K562 (cell line): Measurements from ENCODE around the gene CFAP157. TPM values are rescaled to one million over a fixed set of nuclear protein-coding genes. Genes with fewer than 3 reads are reported as not detected.

Experiments used
- ATAC-seq: fragments of 200-7000 bp; cut with Tn5 transposase; 3 replicates; pipeline ENCODE4 v1.9.1; 2020; ENCODE audit warnings: moderate library complexity
- BruUV-seq: library from RNA; stranded (reverse); fragments of 400-500 nt; replicated peaks from 2 replicates; lab custom pipeline; 2021; lab: Mats Ljungman, UMichigan
- CTCF ChIA-PET: fragments of 300-600 bp; formaldehyde crosslinking; extraction: SDS; loops from one replicate; lab custom pipeline; 2021; ENCODE audit warnings: low intra/inter-chr PET ratio; lab: Yijun Ruan, JAX
- POLR2A ChIA-PET: fragments of 300-600, 350-650 bp; sonication (Branson Sonifier 250); formaldehyde crosslinking; extraction: SDS; loops from one replicate; lab custom pipeline; 2021; ENCODE audit warnings: antibody characterized with exemption, inconsistent platforms; lab: Yijun Ruan, JAX
- DNase-seq, 4 experiments: peaks; one replicate each; pipeline versions ENCODE4 v3.0.0 to v3.0.0-alpha.2; 2011 to 2018; ENCODE audit warnings: low spot score in 3 of 4, mixed read lengths in 3 of 4; ENCODE audit errors: extremely low read depth in 1 of 4
- FAIRE-seq: peaks from 2 replicates; lab custom pipeline; 2011; peaks lifted over from hg19 to GRCh38; lab: Jason Lieb, UNC
- H2AFZ ChIP-seq: 2 replicates; pipeline ENCODE4 v1.6.0; 2011; ENCODE audit warnings: low read depth, low read length, control low read depth, inconsistent platforms
- H3K27ac ChIP-seq: fragments of 200-600 bp; 3 replicates; pipeline ENCODE4 v1.8.0; 2011; ENCODE audit warnings: low read depth, mild to moderate bottlenecking, control low read depth, inconsistent platforms, low read length, moderate library complexity, mixed read lengths; ENCODE audit errors: extremely low read depth
- H3K27me3 ChIP-seq, 2 experiments: fragments of 300-600 bp in 1 of 2; 2 replicates in 1 of 2; 3 replicates in 1 of 2; pipeline versions ENCODE4 v1.6.0 to v1.8.0; 2011; ENCODE audit warnings: inconsistent platforms in 2 of 2, low read length in 2 of 2, mild to moderate bottlenecking in 1 of 2, mixed read lengths in 1 of 2, moderate library complexity in 1 of 2; ENCODE audit not compliant: control insufficient read depth in 2 of 2, insufficient read depth in 2 of 2
- H3K36me3 ChIP-seq: fragments of 300-600 bp; 3 replicates; pipeline ENCODE4 v1.8.0; 2011; ENCODE audit warnings: mild to moderate bottlenecking, low read length, inconsistent platforms; ENCODE audit not compliant: control insufficient read depth, insufficient read depth
- H3K4me1 ChIP-seq, 2 experiments: fragments of 200-600 bp in 1 of 2; replicated peaks in 1 of 2; 2 replicates in 1 of 2; 3 replicates in 1 of 2; pipeline versions ENCODE4 v1.5.1 to v1.8.0; 2011; ENCODE audit warnings: inconsistent platforms in 2 of 2, low read length in 2 of 2, mild to moderate bottlenecking in 1 of 2, mixed read lengths in 1 of 2, moderate library complexity in 1 of 2; ENCODE audit not compliant: control insufficient read depth in 2 of 2, insufficient read depth in 2 of 2
- H3K4me2 ChIP-seq: 2 replicates; pipeline ENCODE4 v1.6.1; 2011; ENCODE audit warnings: low read length, control low read depth, inconsistent platforms, mixed read lengths; ENCODE audit not compliant: insufficient read depth
- H3K4me3 ChIP-seq: fragments of 200-600 bp; sonication (generic), shearing (Covaris generic); 2 replicates; pipeline ENCODE4 v1.5.1; 2016; ENCODE audit warnings: control low read depth, inconsistent platforms
- H3K79me2 ChIP-seq: fragments of 200-600 bp; 3 replicates; pipeline ENCODE4 v1.8.0; 2011; ENCODE audit warnings: low read length, inconsistent platforms; ENCODE audit not compliant: control insufficient read depth, insufficient read depth
- H3K9ac ChIP-seq, 2 experiments: 2 replicates each; pipeline versions ENCODE4 v1.6.0 to v1.6.1; 2011; ENCODE audit warnings: low read depth in 2 of 2, low read length in 2 of 2, control low read depth in 1 of 2, inconsistent platforms in 1 of 2, mild to moderate bottlenecking in 1 of 2, mixed read lengths in 1 of 2; ENCODE audit not compliant: insufficient read depth in 1 of 2
- H3K9me1 ChIP-seq: one replicate; pipeline ENCODE4 v1.6.0; 2011; ENCODE audit warnings: inconsistent platforms, mild to moderate bottlenecking, low read length, moderate library complexity; ENCODE audit not compliant: control insufficient read depth, insufficient read depth
- H3K9me3 ChIP-seq: replicated peaks from 2 replicates; pipeline ENCODE4 v1.5.1; 2011; ENCODE audit warnings: low read depth, low read length, inconsistent platforms; ENCODE audit not compliant: control insufficient read depth, insufficient read depth
- H4K20me1 ChIP-seq: replicated peaks from 2 replicates; pipeline ENCODE4 v1.6.1; 2011; ENCODE audit warnings: low read length, inconsistent platforms, mixed read lengths; ENCODE audit not compliant: control insufficient read depth, insufficient read depth
- BCOR ChIP-seq: fragments of 450-650 bp; IDR thresholded peaks from 2 replicates; pipeline ENCODE4 v1.6.1; 2016
- BRCA1 ChIP-seq, 2 experiments: fragments of 450-650 bp in 1 of 2; sonication (generic) in 1 of 2; formaldehyde crosslinking in 1 of 2; IDR thresholded peaks; 2 replicates each; pipeline versions ENCODE4 v1.5.0 to v1.6.1; 2017 to 2020; ENCODE audit warnings: mild to moderate bottlenecking in 1 of 2, missing genetic modification reagents in 1 of 2
- CBX1 ChIP-seq: sonication (generic); IDR thresholded peaks from 2 replicates; pipeline ENCODE4 v1.6.1; 2016; ENCODE audit warnings: antibody characterized with exemption, low read depth, mild to moderate bottlenecking
- CBX3 ChIP-seq, 2 experiments: IDR thresholded peaks; 1 replicate in 1 of 2; 2 replicates in 1 of 2; pipeline ENCODE4 v1.6.1; 2012; ENCODE audit warnings: inconsistent platforms in 2 of 2, low read length in 2 of 2, borderline replicate concordance in 1 of 2, control low read depth in 1 of 2
- CTCF ChIP-seq, 3 experiments: IDR thresholded peaks in 2 of 3; conservative IDR thresholded peaks in 1 of 3; 2 replicates each; pipeline ENCODE4 v1.5.1; 2011 to 2012; ENCODE audit warnings: low read length in 3 of 3, mild to moderate bottlenecking in 3 of 3, control low read depth in 2 of 3, improper control_type of control experiment in 1 of 3, inconsistent platforms in 1 of 3, low read depth in 1 of 3, mixed read lengths in 1 of 3, moderate library complexity in 1 of 3; ENCODE audit not compliant: insufficient read depth in 2 of 3
- ESRRA ChIP-seq: fragments of 450-650 bp; IDR thresholded peaks from 2 replicates; pipeline ENCODE4 v1.6.1; 2014; ENCODE audit warnings: low read depth, mild to moderate bottlenecking, moderate library complexity, borderline replicate concordance
- ETV1 ChIP-seq: fragments of 450-650 bp; conservative IDR thresholded peaks from 2 replicates; pipeline ENCODE4 v1.6.1; 2016; ENCODE audit warnings: missing genetic modification characterization, control low read depth, low read depth, missing compliant biosample characterization
- HDAC2 ChIP-seq: fragments of 450-650 bp; IDR thresholded peaks from 2 replicates; pipeline ENCODE4 v1.6.1; 2016; ENCODE audit warnings: mild to moderate bottlenecking
- KDM1A ChIP-seq, 2 experiments: fragments of 450-650 bp; IDR thresholded peaks; 2 replicates each; pipeline ENCODE4 v1.6.1; 2016; ENCODE audit warnings: mild to moderate bottlenecking in 2 of 2
- PHF20 ChIP-seq: fragments of 450-650 bp; IDR thresholded peaks from 2 replicates; pipeline ENCODE4 v1.6.1; 2018; ENCODE audit not compliant: partially characterized antibody
- PTBP1 ChIP-seq: fragments of 200-400 bp; formaldehyde crosslinking; IDR thresholded peaks from 2 replicates; pipeline ENCODE4 v1.6.1; 2017; ENCODE audit warnings: low read depth, low read length
- RBM25 ChIP-seq: fragments of 200-400 bp; formaldehyde crosslinking; IDR thresholded peaks from 2 replicates; pipeline ENCODE4 v1.6.1; 2018; ENCODE audit warnings: low read length, low read depth, moderate library complexity; ENCODE audit not compliant: severe bottlenecking
- RCOR1 ChIP-seq, 2 experiments: IDR thresholded peaks; 2 replicates each; pipeline ENCODE4 v1.6.1; 2012; ENCODE audit warnings: low read depth in 2 of 2, low read length in 2 of 2, borderline replicate concordance in 1 of 2, improper control_type of control experiment in 1 of 2
- SMARCA5 ChIP-seq: fragments of 450-650 bp; IDR thresholded peaks from 2 replicates; pipeline ENCODE4 v1.6.1; 2016
- SRSF1 ChIP-seq: fragments of 200-400 bp; formaldehyde crosslinking; IDR thresholded peaks from 2 replicates; pipeline ENCODE4 v1.6.1; 2017; ENCODE audit warnings: mild to moderate bottlenecking, low read depth, low read length, moderate library complexity
- TFAP4 ChIP-seq: sonication (generic); formaldehyde crosslinking; IDR thresholded peaks from 2 replicates; pipeline ENCODE4 v1.8.0; 2022; ENCODE audit warnings: missing genetic modification reagents, mild to moderate bottlenecking, moderate library complexity, borderline replicate concordance
- ZC3H4 ChIP-seq: sonication (generic); formaldehyde crosslinking; IDR thresholded peaks from 2 replicates; pipeline ENCODE4 v1.9.0; 2021; ENCODE audit warnings: missing genetic modification reagents, borderline replicate concordance
- ZKSCAN1 ChIP-seq: fragments of 150-350 bp; IDR thresholded peaks from 2 replicates; pipeline ENCODE4 v1.6.1; 2016; ENCODE audit warnings: low read depth, low read length
- ZNF740 ChIP-seq, 3 experiments: fragments of 200-800 bp in 1 of 3; sonication (Bioruptor generic) in 1 of 3; sonication (generic) in 1 of 3; formaldehyde crosslinking in 1 of 3; IDR thresholded peaks; 2 replicates each; pipeline versions ENCODE4 v1.6.1 to v1.8.0; 2016 to 2022; ENCODE audit warnings: mild to moderate bottlenecking in 2 of 3, missing compliant biosample characterization in 2 of 3, missing genetic modification characterization in 2 of 3, missing genetic modification reagents in 1 of 3
- WGBS: fragments of 100-300 bp; shearing (Covaris generic); methylation state at CpG from one replicate; pipeline ENCODE4 v1.1.6; 2016; ENCODE audit warnings: low coverage, mixed read lengths; ENCODE audit not compliant: insufficient coverage; ENCODE audit errors: missing lambda C conversion rate; 5-methylcytosine and 5-hydroxymethylcytosine counted together
- in situ Hi-C: fragments of 300-500 bp; cut with MboI; formaldehyde crosslinking; loops from 4 replicates; pipeline ENCODE4 v1.15.0; 2018; ENCODE audit warnings: inconsistent platforms, mixed read lengths
- intact Hi-C: fragments of 100-400 bp; cut with micrococcal nuclease; formaldehyde crosslinking; loops from 2 replicates; pipeline ENCODE4 v1.14.2; 2022
- polyA plus RNA-seq, 8 experiments: library from polyadenylated mRNA; depleted of rRNA in 4 of 8; stranded (reverse) in 5 of 8; unstranded in 3 of 8; fragments of >200 nt; fragmentation: Nextera tagmentation in 2 of 8; fragmentation: Illumina TruSeq in 1 of 8; extraction: Ambion mirVana in 2 of 8; extraction: Trizol in 1 of 8; gene quantifications; 2 replicates each; pipeline versions ENCODE4 v1.2.1 to v1.2.3, GENCODE V29; 2011 to 2014; ENCODE audit warnings: inconsistent platforms in 1 of 8, missing spikeins in 1 of 8
- total RNA-seq, 7 experiments: library from RNA; depleted of rRNA in 6 of 7; stranded (reverse); fragments of >200 nt in 6 of 7; fragmentation: Illumina TruSeq in 2 of 7; extraction: Trizol in 2 of 7; gene quantifications; 2 replicates each; pipeline versions ENCODE4 v1.2.1 to v1.2.3, GENCODE V29; 2011 to 2021; ENCODE audit warnings: low replicate concordance in 1 of 7

Gene CFAP157
- total and polyA plus RNA-seq, 9 of the 15 experiments (the other 6 are each of a cell fraction or from before 2014, with no cell fraction given), result 0.03 TPM; not detected in 8

GRCh38 chr9:127707766-127708165 lies 978 bp downstream of the CFAP157 start:
- H3K79me2 ChIP-seq, result no peaks in the 10 kb centered on the region
- CTCF ChIA-PET, result no interaction called here
- in situ Hi-C loops, result no loop called here
- 26% methylated on average over 5 of the region's 5 CpGs for WGBS
- no peaks in the 10 kb centered on the region for H4K20me1 ChIP-seq
- H3K36me3 ChIP-seq, result no peaks in the 10 kb centered on the region
- no peak overlapping the region for H3K4me3 ChIP-seq
- intact Hi-C loops, result no loop called here
- FAIRE-seq, result no peak
- H3K4me1 ChIP-seq, result peaks cover 0 to 40% of the 10 kb centered on the region in 2 experiments; a peak in 2 of 5 replicates
- no peak overlapping the region for H3K4me2 ChIP-seq
- H3K27ac ChIP-seq, result no peak overlapping the region
- H3K9me1 ChIP-seq, result no peaks in the 10 kb centered on the region
- ATAC-seq, result peak; percentile 19; the same call in 1 of the 3 replicates
- H2AFZ ChIP-seq, result no peak overlapping the region
- no peaks in the 10 kb centered on the region for H3K27me3 ChIP-seq
- DNase-seq, result peak in 3 of 4 experiments; percentile 34 to 39 (median 38)
- POLR2A ChIA-PET, result interaction anchor here (1.2 kb wide), 1 partner anchor 17 kb away, joined by 3 read pairs; no protein-coding TSS in a partner anchor
- no TSS peak for BruUV-seq
- no peak overlapping the region for H3K9ac ChIP-seq
- 0 out of 2 replicates have a peak, but pooled peaks cover 4% of the 10 kb centered on the region for H3K9me3 ChIP-seq
- 0 out of 3 replicates have a peak, but pooled peaks of 1 of the 2 experiments have one; percentile 45 for TF ChIP-seq CBX3 (IDR thresholded peaks at IDR 0.05; ENCODE audit: borderline replicate concordance in 1 of 2, low read length in 2 of 2)
- TF ChIP-seq BCOR, result peak; percentile 90
- TF ChIP-seq PTBP1, result peak; percentile 67; the same call in 1 of the 2 replicates
- peak; percentile 17 to 83; a peak in 3 of 4 replicates for TF ChIP-seq KDM1A (IDR thresholded peaks at IDR 0.05)
- TF ChIP-seq ETV1, result no peak
- TF ChIP-seq ZC3H4 (CRISPR knock-in tag), result no peak
- peak; percentile 24; the same call in 1 of the 2 replicates for TF ChIP-seq TFAP4 (CRISPR knock-in tag)
- peak; percentile 73; the same call in 1 of the 2 replicates for TF ChIP-seq HDAC2
- TF ChIP-seq ZNF740 (CRISPR knock-in tag; IDR thresholded peaks at IDR 0.05), result 0 out of 2 replicates have a peak, but pooled peaks have one; percentile 21
- no peak for TF ChIP-seq ZNF740 (tag; IDR thresholded peaks at IDR 0.05)
- TF ChIP-seq SRSF1, result no peak
- peak; percentile 20 for TF ChIP-seq PHF20
- peak; percentile 86 for TF ChIP-seq RBM25
- TF ChIP-seq CTCF (IDR thresholded peaks at IDR 0.05 in 2 of 3, conservative IDR thresholded peaks at IDR 0.05 in 1 of 3; ENCODE audit: insufficient read depth in 2 of 3, low read depth in 1 of 3, low read length in 3 of 3), result peak in 2 of 3 experiments; percentile 29 to 37; a peak in 2 of 6 replicates
- no peak for TF ChIP-seq ZKSCAN1
- TF ChIP-seq ESRRA, result peak; percentile 75
- TF ChIP-seq RCOR1 (IDR thresholded peaks at IDR 0.05; ENCODE audit: borderline replicate concordance in 1 of 2, low read depth in 2 of 2, low read length in 2 of 2), result 0 out of 4 replicates have a peak, but pooled peaks of 1 of the 2 experiments have one; percentile 25
- no peak for TF ChIP-seq BRCA1 (IDR thresholded peaks at IDR 0.05)
- TF ChIP-seq BRCA1 (CRISPR knock-in tag; IDR thresholded peaks at IDR 0.05), result no peak
- peak; percentile 69; the same call in 1 of the 2 replicates for TF ChIP-seq CBX1
- TF ChIP-seq SMARCA5, result peak; percentile 55
